AG10803 (cell line): ENCODE measurements around the gene ARHGAP4.

Source experiments
- DNase-seq: peaks from one replicate; pipeline ENCODE4 v3.0.0; 2010; ENCODE audit warnings: low read depth
- H3K4me3 ChIP-seq: 2 replicates; pipeline ENCODE4 v1.5.1; 2011; ENCODE audit warnings: mild to moderate bottlenecking, low read length, control low read depth
- CTCF ChIP-seq: conservative IDR thresholded peaks from 2 replicates; pipeline ENCODE4 v1.5.1; 2011; ENCODE audit warnings: mild to moderate bottlenecking, low read length, control low read depth, inconsistent platforms

ARHGAP4 gene

GRCh38 chrX:153944140-153944799, 18.2 kb upstream of the ARHGAP4 start, which contains the start of gene RENBP:
Gene RENBP, minus strand, starts transcription at chrX:153944643. Its CDS starts 33 bp downstream, at chrX:153944610.
- no peak for DNase-seq
- no peak for TF ChIP-seq CTCF
- no peak within 1 kb of the TSS for H3K4me3 ChIP-seq

GRCh38 chrX:153941336-153942252, 15.5 kb upstream of the ARHGAP4 start:
- no peak overlapping the region for H3K4me3 ChIP-seq
- no peak for DNase-seq
- TF ChIP-seq CTCF = no peak

- no peak for DNase-seq
- H3K4me3 ChIP-seq = no peak overlapping the region
- no peak for TF ChIP-seq CTCF
Measured at GRCh38 chrX:153939573-153939972, 13.5 kb upstream of the ARHGAP4 start.

- DNase-seq = no peak
- no peak for TF ChIP-seq CTCF
- H3K4me3 ChIP-seq = no peak overlapping the region
Measured at GRCh38 chrX:153938226-153938786, 12.2 kb upstream of the ARHGAP4 start.

GRCh38 chrX:153937056-153937455, 11.0 kb upstream of the ARHGAP4 start:
- no peak for DNase-seq
- H3K4me3 ChIP-seq = no peak overlapping the region
- TF ChIP-seq CTCF = no peak

GRCh38 chrX:153935326-153935851, 9.3 kb upstream of the ARHGAP4 start:
- H3K4me3 ChIP-seq = peak overlapping the region; percentile 48
- no peak for TF ChIP-seq CTCF
- DNase-seq = no peak
